Cerebellar nuclear complex (tissue), 1 donor: ENCODE measurements around the gene UBQLN1.

Source experiments
- DNase-seq, 2 experiments: peaks; one replicate each; lab custom pipeline; 2025; lab: John Stamatoyannopoulos, UW

Gene UBQLN1

GRCh38 chr9:83691492-83691891 is 16.3 kb downstream of the UBQLN1 start:
- DNase-seq: no peak

DNA sequence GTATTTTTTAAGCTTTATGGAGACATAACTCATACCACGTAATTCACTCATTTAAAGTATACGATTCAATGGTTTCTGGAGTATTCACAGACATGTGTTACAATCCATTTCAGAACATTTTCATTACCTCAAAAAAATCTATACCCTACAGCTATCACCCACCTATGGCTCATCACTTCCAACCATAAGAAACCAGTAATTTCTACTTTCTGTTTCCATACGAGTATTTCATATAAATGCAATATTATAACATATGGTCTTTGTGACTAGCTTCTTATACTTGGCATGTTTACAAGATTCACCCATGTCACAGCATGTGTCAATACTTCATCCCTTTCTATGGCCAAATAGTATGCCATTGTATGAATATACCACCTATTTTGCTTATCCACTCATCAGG is 18.8 kb downstream of the UBQLN1 start:
- no peak for DNase-seq

DNA sequence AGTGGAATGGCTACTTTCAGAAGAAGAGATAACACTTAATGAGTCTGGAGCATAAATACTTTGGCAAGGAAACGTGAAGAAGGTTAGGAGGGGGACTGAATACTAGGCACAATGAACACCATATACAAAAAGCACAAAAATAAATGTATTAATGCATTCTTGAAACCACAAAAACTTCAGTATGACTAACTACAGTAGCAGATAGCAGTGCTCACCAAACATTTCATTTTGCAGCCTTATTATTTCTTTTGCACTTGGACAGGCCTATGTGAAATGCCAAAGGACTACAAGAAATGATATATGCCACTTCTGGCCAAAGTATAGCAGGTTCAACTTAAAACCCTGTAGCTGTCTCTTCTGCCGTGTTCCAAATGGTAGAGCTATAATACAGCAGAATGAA is 26.3 kb downstream of the UBQLN1 start:
- DNase-seq: no peak

GRCh38 chr9:83680233-83680632 is 27.5 kb downstream of the UBQLN1 start:
- no peak for DNase-seq

DNA sequence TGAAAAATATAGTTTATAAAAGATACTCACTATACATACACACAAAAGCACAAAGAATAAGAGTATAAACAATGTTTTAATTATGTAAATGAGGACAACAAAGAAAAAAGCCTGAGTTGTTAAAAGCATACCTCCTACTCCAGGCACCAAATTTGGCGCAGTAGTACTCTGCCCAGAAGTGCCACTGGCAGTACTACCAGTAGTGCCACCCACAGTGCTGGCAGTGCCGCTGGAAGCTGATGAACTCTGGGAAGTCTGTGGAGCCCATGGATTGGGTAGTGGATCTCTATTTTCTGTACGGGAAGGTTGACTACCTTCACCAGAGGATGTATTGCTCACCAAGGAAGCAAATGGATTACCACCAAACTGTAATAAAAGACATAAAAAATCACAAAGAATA is 30.2 kb downstream of the UBQLN1 start:
- no peak for DNase-seq

DNA sequence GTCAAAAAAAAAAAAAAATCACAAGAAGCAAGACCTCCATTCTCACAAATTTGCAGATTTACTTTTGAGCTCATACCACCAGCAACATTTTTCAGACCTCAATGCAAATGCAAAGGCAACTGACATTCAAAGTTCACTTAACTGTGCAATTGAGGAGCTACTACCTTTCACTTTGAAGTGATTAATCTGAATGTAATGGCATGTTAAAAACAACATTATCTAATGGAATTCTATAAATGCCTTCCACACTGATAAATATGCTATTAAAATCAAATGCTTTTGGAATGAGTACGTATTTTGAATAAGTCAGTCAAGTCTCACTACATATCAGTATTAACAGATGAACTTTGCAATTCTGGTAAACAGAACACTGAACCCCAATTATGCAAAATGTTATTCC is 32.3 kb downstream of the UBQLN1 start:
- no peak for DNase-seq

GRCh38 chr9:83671451-83671850 is 36.3 kb downstream of the UBQLN1 start:
- DNase-seq: no peak

DNA sequence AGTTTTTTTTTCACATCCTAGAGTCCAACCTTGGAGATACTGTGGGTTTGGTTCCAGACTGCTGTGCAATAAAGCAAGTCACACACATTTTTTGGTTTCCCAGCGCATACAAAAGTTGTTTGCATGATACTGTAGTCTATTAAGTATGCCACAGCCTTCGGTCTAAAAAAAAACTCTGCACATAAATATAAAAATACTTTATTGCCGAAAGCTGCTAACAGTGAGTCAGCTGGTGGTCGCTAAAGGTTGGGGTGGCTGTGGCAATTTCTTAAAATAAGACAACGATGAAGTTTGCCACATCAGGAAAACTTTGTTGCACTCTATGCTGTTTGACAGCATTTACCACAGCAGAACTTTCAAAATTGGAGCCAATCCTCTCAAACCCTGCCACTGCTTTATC is 37.4 kb downstream of the UBQLN1 start:
- no peak for DNase-seq

DNA sequence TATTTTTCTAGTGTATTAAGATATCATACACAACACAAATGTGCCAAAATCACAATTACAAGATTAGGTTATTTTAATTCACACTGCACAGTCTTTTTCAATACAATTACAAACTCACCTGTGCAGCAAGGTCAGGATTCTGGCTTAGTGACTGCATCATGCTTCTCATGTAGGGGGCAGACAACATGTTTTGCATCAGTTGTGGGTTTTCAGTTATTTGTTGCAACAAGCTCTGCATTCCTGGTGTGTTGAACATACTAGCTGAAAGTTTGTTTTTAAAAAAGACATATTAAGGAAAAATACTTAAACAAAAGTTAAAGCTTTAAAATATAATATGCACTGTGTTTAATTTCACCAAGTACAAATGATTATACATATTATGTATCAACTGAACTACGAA is 38.7 kb downstream of the UBQLN1 start:
- no peak for DNase-seq

- DNase-seq: no peak
These were observed 42.1 kb downstream of the UBQLN1 start for GRCh38 chr9:83665580-83666200.

GRCh38 chr9:83662933-83663332 is 44.8 kb downstream of the UBQLN1 start:
- no peak for DNase-seq

DNA sequence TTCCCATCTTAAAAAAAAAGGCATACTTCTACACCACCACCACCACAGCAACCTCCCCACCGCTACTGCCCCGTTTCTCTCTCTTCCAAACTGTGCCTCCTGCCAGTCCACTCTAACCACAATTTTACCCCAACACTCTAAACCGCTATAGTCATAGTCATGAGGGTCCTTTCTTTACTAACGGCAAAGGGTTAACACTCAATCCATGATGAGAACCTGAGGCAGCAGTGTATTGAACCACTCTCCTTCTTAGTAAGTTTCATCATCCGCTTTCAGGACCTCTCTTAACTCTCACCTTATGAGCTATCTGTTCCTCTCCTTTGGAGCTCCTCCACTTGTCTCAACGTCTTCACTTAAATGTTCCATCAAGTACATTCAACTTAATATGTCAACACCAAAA is 50.8 kb downstream of the UBQLN1 start:
- no peak for DNase-seq

DNA sequence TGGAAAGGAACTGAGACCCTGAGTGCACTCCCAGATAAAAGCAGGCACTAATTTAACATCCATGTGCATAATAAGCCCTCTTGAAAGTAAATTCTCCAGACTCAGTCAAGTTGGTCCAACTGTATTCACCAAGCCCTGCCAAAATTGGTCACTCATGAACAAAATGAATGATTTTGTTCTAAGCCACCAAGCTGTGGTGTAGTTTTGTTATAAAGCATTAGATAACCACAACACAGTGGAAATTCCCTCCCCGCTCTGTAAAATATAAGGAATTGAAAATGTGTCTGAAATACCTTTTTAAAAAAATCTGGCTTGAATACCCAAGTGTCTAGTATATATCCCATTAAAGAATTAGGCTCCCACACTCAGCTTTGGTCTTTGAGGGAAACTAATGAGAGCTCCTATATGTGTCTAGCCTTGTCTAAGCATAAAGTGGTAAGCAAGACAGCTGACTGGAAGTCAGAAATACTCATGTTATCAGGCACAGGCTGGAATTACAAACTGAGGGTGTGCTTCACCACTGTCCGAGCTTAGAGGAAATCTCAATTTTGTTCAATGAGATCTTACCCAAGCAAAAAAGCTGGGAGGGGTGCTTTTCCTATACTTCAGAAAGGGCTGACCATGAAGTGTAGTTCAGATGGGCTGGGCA is 51.6 kb downstream of the UBQLN1 start:
- no peak for DNase-seq

DNA sequence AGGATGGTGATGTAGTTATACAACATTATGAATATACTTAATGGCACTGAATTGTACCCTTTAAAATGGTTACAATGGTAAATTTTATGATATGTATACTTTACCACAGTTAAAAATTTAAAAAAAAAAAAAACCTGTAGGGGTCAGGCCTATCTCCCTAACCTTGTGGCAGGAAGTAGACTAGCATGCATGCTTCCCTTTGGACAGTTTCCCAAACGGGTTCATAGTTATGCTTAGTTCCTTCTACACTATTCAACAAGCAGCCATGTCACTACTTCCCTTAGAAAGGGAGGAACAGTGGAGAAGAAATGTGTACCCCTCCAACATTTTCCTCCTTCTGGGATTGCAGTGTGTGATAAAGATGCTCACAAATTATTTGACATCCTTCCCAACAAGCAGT is 52.3 kb downstream of the UBQLN1 start:
- DNase-seq: no peak

DNA sequence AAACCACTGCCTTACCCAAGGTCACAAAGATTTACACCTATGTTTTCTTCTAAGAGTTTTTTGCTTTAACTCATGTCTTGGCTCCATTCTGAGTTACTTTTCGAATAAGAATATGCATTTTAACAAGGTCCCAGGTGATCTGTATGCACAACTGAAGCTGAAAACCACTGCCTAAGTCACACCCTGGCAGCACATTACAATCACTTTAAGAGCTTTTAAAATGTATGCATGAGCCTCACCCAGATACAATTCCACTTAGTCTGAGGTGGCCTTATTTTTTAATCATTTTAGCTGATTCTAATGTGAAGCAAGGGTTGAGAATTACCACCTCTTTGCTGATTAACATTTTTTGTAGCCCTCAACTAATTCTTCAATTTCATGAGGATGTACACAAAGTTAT is 55.3 kb downstream of the UBQLN1 start:
- no peak for DNase-seq

DNA sequence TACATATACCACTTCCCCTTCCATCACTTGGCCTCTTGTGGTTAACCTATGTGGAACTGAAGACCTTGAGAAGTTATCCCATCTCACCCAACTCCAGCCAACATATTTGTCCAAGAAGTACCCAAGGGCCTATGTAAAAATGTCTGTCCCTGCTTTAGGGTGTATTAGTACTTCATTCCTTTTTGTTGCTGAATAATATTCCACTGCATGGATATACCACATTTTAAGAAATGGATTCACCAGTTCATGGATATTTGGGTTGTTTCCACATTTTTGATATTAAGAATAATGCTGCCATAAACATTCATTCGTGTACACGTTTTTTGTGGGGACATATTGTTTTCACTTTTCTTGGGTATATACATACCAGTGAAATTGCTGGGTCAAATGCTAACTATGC is 56.2 kb downstream of the UBQLN1 start:
- DNase-seq: no peak

GRCh38 chr9:83649515-83649914 is 58.2 kb downstream of the UBQLN1 start:
- no peak for DNase-seq

GRCh38 chr9:83649080-83649479 is 58.7 kb downstream of the UBQLN1 start:
- DNase-seq: no peak

DNA sequence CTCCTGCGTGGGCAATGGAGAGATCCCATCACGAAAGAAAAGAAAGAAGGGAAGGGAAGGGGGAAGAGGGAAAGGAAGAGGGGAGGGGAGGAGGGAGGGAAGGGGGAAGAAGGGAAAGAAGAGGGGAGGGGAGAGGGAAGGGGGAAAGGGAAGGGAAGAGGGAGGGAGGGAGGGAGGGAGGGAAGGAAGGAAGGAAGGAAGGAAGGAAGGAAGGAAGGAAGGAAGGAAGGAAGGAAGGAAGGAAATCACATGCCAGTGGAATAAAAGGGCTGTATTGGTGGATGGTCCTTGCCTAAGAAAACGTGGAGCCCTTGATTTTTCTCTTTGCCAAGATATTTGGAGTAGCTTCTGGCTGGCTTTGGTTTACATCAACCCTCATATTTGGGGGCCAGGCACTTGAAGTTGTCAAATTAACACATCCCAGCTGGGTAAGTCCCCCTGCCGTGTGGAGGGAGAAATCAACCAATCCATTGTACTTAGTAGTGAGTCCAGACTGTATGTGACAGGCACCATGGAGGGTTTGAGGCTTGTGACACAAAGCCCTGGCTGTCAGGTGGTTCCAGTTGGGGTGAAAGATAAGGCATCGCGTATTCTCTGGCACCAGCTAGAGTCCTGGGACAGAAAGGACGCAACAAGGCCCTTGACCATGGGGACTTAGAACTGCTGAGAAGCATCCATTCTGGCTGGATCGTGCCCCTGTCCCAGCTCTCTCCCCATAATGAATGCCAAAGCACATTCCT is 61.1 kb downstream of the UBQLN1 start:
- DNase-seq: no peak

DNA sequence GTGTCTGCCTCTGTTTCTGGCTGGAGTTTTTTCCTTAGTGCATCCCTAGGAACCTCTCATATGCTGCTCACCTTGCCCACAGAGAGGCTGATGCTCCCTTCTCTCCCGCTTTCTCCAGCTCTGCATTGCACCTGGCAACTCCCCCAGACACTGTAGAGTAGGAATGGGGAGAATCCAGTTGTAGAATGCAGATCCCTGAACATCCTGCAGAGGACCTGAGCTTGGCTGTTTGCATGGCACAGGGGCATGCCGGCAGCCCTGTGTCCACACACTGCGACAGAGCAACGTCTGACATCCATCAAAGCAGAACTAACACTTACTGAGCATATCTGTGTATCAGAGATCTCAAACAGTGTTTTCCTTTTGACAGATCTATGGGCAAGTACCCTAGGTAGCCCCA is 65.0 kb downstream of the UBQLN1 start:
- no peak for DNase-seq

DNA sequence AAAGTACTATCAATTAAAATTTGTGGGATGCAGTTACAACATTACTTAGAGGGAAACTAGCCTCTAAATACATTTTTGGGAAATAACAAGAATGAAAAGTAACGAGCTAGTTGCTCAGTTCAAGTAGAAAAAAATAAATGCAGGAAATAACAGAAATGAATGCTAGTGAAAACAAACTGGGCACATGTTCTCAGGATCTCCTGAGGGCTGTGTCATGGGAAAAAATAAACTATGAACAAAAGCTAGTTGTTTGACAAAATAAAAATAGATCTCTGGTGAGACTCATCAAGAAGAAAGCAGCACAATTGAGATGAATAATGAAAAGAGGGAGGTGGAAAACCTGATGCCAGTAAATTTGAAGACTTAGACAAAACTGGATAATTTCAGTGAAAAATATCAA is 68.5 kb downstream of the UBQLN1 start:
- no peak for DNase-seq

- no peak for DNase-seq
These were observed 70.4 kb downstream of the UBQLN1 start for GRCh38 chr9:83637389-83637788.

DNA sequence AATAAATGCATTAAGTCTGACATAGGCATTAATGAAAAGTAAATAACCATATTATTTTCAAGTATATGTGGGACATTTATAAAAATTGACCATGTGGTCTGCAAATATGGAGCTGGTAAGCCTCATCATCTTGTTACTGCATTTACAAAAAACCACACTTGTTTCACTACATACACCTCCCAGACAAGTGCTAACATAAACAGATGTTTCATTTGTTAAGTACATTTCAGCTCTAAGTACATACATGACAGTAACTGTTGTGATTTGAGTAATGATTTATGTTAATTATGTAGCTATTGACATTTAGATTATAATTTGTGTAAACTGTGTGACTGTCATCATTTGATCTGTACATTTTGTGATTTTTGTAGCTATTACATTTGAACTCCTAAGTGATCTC is 70.9 kb downstream of the UBQLN1 start:
- no peak for DNase-seq

- no peak for DNase-seq
These were observed 74.1 kb downstream of the UBQLN1 start for GRCh38 chr9:83633676-83634075.
